GM20000 (cell line): ENCODE results near the gene CTSC.
A peak's percentile ranks its signal among the peaks of the same experiment; 100 is the strongest.

Experiments used
- DNase-seq: peaks from one replicate; pipeline ENCODE4 v3.0.0; 2012; ENCODE audit warnings: low spot score
- TF ChIP-seq, protein P1 (sequence below): IDR thresholded peaks from 2 replicates; pipeline ENCODE4 v1.5.1; 2012; ENCODE audit warnings: mild to moderate bottlenecking, control low read depth; ENCODE audit errors: extremely low read depth, missing control alignments

CTSC gene

DNA sequence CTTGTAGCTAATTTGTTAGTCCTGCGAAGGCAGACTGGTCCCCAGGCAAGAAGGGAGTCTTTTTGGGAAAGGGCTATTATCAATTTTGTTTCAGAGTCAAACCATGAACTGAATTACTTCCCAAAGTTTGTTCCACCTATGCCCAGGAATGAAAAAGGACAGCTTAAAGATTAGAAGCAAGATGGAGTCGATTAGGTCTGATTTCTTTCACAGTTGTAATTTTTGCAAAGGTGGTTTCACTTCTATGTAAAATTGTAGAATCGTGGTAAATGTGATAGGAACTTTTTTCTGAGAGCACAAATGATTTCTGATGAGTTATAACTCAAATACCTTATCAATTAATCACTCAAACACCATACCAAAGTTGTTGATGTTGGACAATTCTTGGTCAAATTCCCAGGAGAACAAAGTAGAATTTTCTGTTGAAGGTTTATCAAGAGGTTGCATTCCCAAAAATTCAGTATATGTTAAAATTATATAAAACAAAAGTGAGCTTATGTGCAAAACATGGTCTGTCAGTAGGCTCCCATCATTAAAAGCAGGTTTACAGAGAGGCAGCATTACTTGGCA is 2.9 kb upstream of the CTSC start:
- TF ChIP-seq, protein P1, sequence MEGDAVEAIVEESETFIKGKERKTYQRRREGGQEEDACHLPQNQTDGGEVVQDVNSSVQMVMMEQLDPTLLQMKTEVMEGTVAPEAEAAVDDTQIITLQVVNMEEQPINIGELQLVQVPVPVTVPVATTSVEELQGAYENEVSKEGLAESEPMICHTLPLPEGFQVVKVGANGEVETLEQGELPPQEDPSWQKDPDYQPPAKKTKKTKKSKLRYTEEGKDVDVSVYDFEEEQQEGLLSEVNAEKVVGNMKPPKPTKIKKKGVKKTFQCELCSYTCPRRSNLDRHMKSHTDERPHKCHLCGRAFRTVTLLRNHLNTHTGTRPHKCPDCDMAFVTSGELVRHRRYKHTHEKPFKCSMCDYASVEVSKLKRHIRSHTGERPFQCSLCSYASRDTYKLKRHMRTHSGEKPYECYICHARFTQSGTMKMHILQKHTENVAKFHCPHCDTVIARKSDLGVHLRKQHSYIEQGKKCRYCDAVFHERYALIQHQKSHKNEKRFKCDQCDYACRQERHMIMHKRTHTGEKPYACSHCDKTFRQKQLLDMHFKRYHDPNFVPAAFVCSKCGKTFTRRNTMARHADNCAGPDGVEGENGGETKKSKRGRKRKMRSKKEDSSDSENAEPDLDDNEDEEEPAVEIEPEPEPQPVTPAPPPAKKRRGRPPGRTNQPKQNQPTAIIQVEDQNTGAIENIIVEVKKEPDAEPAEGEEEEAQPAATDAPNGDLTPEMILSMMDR = no peak
- DNase-seq = no peak

DNA sequence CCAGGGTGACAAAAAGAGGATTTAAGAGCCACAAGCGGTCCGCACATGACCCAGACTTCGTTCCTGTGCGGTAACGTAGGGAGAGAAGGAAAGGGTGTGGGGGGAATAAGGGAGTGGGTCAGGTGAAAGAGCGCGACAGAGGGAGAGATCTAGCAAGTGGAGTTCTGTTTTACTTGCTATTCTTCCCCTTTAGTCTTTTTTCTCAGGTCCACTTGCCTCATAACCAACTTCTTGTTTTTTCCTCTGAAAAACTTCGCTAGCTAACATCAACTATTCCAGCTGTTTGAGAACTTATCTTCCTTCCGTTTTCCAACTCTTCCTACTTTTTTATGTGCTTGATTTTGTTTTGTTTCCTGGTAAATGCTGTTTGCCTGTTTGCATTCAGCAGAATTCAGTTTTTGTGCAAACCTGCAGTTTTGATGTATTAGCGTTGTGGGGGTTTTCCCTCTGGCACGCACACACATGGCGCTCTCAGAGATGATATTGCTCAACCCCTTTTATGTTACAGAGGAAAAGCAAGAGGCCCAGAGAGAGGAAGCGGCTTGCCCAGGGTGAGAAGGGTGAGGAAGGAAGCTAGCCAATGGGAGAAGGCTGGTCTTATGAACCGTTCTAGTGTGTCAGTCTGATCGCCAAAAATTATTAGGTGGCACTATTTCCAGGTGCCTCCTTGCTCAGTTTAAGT is 592 bp upstream of the CTSC start:
- DNase-seq = peak; percentile 33

DNA sequence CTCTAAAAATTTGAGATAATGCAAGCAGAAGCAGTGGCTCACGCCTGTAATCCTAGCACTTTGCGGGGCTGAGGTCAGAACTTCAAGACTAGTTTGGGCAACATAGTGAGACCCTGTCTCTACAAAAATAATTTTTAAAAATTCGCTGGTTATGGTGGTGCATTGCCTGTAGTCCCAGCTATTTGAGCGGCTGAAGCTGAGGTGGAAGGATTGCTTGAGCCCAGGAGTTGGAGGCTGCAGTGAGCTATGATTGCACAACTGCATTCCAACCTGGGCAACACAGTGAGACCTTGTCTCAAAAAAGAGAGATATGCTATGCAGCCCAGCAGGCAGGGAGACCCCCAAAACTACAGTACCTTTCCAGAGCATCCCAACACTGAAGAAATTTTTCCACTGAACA is 2.3 kb downstream of the CTSC start:
- TF ChIP-seq, protein P1 = no peak
- no peak for DNase-seq

More for the DNA sequence above, 592 bp upstream of the CTSC start:
- TF ChIP-seq, protein P1 = no peak

DNA sequence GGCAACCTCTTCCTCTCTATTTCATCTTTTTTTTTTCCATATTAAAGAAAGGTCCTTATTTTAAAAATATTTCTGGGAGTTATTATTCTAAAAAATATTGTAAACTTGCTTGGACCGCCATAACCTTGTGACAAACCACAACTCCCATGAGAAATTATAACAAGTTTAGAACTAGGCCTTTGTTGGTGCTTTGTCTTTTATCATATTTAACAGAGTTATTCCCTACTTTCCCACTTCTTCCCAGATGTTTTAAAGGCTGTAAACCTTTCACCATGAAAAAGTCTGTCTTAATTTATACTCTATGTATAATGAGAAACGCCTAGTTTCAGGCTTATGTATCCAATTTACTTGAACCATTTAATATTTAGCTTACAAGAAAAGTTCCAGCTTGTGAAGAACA is 3.7 kb downstream of the CTSC start:
- TF ChIP-seq, protein P1 = no peak
- DNase-seq = no peak

DNA sequence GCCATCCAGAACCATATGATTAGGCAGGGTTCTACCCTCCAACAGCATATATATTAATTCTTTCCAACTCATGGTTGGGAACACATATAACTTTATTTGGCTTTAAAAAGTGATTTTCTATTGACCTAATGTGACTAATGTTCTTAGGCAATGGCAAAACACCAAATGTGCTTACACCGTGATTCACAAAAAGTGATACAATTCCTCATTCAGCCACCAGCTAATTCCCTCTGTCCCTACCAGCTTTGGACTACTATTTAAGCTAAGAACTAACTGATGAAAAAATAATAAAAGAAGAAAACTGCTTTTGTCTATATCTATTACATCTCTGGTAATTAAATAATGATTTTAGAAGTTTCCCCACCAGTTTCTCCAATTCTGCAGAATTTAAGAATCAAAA is 4.7 kb downstream of the CTSC start:
- DNase-seq = no peak
- TF ChIP-seq, protein P1 = no peak

DNA sequence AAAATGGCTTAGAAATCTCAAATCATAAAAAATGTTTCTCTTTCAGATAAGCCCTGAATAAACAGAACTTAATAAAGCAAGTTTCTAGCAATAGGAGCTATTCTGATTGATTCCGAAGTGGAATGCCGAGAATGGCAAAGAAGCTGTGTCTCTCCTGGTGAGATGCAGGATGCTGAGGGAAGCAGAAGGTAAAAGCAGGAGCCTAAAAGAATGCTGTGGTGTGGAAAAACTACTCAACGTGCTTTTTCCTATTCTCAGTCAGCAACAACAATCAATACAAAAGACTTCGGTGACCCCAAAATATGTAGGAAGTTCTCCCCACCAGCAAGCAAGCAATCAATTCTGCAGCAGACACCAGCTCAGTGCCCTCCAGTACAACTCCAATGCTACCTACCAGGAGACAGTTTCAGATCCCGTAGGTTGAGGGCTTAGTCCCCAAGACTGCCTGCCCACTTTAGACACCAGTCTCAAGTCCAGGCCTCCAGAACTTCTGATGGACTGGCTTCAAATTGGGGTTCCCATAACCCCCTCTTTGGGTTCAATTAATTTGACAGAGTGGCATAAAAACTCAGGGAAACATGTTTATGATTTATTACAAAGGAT is 6.6 kb downstream of the CTSC start:
- TF ChIP-seq, protein P1 = no peak
- DNase-seq = no peak

DNA sequence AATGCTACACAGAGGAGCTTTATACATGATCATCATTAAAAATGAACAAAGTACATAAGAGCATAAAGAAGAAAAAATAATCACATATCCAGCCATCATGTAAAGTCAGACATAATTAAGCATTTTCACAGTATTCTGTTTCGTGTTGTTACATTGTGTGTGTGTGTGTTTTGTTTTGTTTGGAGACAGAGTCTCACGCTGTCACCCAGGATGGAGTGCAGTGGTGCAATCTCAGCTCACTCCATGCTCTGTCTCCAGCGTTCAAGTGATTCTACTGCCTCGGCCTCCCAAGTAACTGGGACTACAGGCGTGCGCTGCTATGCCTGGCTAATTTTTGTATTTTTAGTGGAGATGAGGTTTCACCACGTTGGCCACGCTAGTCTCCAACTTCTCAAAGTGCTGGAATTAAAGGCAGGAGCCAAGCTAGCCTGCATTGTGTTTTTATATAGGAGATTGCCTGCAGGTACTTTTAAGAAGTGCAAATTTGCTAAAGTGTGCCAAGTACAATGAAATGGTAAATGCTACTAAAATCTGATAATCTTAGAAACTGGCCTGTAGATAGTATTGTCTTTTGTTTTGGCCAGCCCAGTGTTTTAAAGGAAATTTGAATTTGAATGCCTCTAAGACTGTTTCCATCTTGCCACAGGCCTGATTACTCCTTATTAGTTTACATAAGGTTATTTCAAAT is 7.8 kb downstream of the CTSC start:
- DNase-seq = no peak

More for the DNA sequence above, 7.8 kb downstream of the CTSC start:
- TF ChIP-seq, protein P1 = no peak
